MM.1S (cell line): ENCODE measurements around the gene MX1.
"Not testable (repeated sequence)": the region's sequence is repeated elsewhere in the genome, so short reads cannot be mapped to it uniquely, and the experiment has no call there.

ENCODE experiments used
- DNase-seq: peaks from one replicate; pipeline ENCODE4 v3.0.0-alpha.2; 2015
- H2AFZ ChIP-seq: fragments of 300-600 bp; sonication (generic); 2 replicates; pipeline ENCODE4 v1.6.0; 2016; ENCODE audit warnings: antibody characterized with exemption, low read length
- H3F3A ChIP-seq: fragments of 300-600 bp; sonication (generic); 2 replicates; pipeline ENCODE4 v1.6.1; 2016; ENCODE audit warnings: mild to moderate bottlenecking, antibody characterized with exemption, low read length, moderate library complexity, mixed read lengths; ENCODE audit not compliant: insufficient read depth
- H3K27ac ChIP-seq: fragments of 300-600 bp; sonication (generic); 2 replicates; pipeline ENCODE4 v1.5.1; 2016; ENCODE audit warnings: mild to moderate bottlenecking, low read length
- H3K27me3 ChIP-seq: fragments of 300-600 bp; sonication (generic); replicated peaks from 2 replicates; pipeline ENCODE4 v1.6.0; 2016; ENCODE audit warnings: low read length; ENCODE audit not compliant: insufficient read depth
- H3K36me3 ChIP-seq: fragments of 300-600 bp; sonication (generic); replicated peaks from 2 replicates; pipeline ENCODE4 v1.6.1; 2016; ENCODE audit warnings: mild to moderate bottlenecking, low read length, mixed read lengths; ENCODE audit not compliant: insufficient read depth
- H3K4me1 ChIP-seq: fragments of 300-600 bp; sonication (generic); 2 replicates; pipeline ENCODE4 v1.6.1; 2016; ENCODE audit warnings: low read length, mixed read lengths
- H3K4me2 ChIP-seq: fragments of 300-600 bp; sonication (generic); 2 replicates; pipeline ENCODE4 v1.6.0; 2016; ENCODE audit warnings: low read depth, low read length
- H3K4me3 ChIP-seq: fragments of 300-600 bp; sonication (generic); 2 replicates; pipeline ENCODE4 v1.5.1; 2016; ENCODE audit warnings: low read length, mixed read lengths
- H3K79me2 ChIP-seq: fragments of 300-600 bp; sonication (generic); 2 replicates; pipeline ENCODE4 v1.6.1; 2016; ENCODE audit warnings: mixed run types, low read length, mixed read lengths
- H3K9ac ChIP-seq: fragments of 300-600 bp; sonication (generic); 2 replicates; pipeline ENCODE4 v1.6.1; 2016; ENCODE audit warnings: low read length, mixed read lengths
- H3K9me2 ChIP-seq: fragments of 300-600 bp; sonication (generic); replicated peaks from 2 replicates; pipeline ENCODE4 v1.6.1; 2016; ENCODE audit warnings: mild to moderate bottlenecking, low read length, mixed read lengths; ENCODE audit not compliant: insufficient read depth
- H3K9me3 ChIP-seq: fragments of 300-600 bp; sonication (generic); replicated peaks from 2 replicates; pipeline ENCODE4 v1.6.1; 2016; ENCODE audit warnings: mild to moderate bottlenecking, low read length, mixed read lengths; ENCODE audit not compliant: insufficient read depth
- H4K20me1 ChIP-seq: fragments of 300-600 bp; sonication (generic); 2 replicates; pipeline ENCODE4 v1.6.1; 2016; ENCODE audit warnings: mild to moderate bottlenecking, low read length, moderate library complexity, mixed read lengths; ENCODE audit not compliant: insufficient read depth
- EZH2 ChIP-seq: fragments of 300-600 bp; sonication (generic); optimal IDR thresholded peaks from 2 replicates; pipeline ENCODE3; 2017; ENCODE audit warnings: low read depth, mild to moderate bottlenecking, antibody characterized with exemption, low read length, mixed read lengths
- EZH2phosphoT487 ChIP-seq: fragments of 300-600 bp; sonication (generic); IDR thresholded peaks from 2 replicates; pipeline ENCODE4 v1.6.1; 2018; ENCODE audit warnings: antibody characterized with exemption, low read length
- TF ChIP-seq, protein P1 (sequence below): fragments of 300-600 bp; sonication (generic); IDR thresholded peaks from 2 replicates; pipeline ENCODE4 v1.5.1; 2016; ENCODE audit warnings: antibody characterized with exemption, low read length, mixed read lengths

Gene MX1

DNA sequence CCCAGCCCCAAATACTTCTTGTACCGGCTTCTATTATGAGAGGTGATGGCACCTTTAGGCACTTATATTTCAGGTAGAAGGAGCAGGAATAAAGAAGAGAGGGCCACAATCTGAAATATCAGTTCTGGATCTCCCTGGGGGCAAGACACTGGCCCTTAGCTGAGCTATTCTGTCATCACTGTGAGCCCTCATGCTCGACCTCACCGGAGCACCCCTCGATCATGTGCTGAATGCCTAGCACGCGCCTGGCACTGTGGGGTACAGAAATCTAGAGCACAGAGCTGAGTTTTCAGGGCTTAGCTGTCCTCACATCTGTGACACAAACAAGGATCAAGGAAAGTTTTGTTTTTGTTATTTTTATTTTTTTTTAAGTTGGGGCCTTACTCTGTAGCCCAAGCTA is 7.6 kb upstream of the MX1 start:
- Histone ChIP-seq H3K9me3 (no peaks in the 10 kb centered on the region), H3K4me1 (peaks cover 9% of the 10 kb centered on the region), H4K20me1 (no peaks in the 10 kb centered on the region), H3K4me3 (no peak overlapping the region), H3K9me2 (no peaks in the 10 kb centered on the region), H3K36me3 (no peaks in the 10 kb centered on the region), H3K27ac (no peak overlapping the region), H2AFZ (no peak overlapping the region), H3K9ac (no peak overlapping the region), H3K27me3 (no peaks in the 10 kb centered on the region), H3K4me2 (no peak overlapping the region), H3K79me2 (no peaks in the 10 kb centered on the region), H3F3A (peaks cover 9% of the 10 kb centered on the region; the same call in 1 of the 2 replicates)
- TF ChIP-seq EZH2phosphoT487 = no peak
- TF ChIP-seq, protein P1, sequence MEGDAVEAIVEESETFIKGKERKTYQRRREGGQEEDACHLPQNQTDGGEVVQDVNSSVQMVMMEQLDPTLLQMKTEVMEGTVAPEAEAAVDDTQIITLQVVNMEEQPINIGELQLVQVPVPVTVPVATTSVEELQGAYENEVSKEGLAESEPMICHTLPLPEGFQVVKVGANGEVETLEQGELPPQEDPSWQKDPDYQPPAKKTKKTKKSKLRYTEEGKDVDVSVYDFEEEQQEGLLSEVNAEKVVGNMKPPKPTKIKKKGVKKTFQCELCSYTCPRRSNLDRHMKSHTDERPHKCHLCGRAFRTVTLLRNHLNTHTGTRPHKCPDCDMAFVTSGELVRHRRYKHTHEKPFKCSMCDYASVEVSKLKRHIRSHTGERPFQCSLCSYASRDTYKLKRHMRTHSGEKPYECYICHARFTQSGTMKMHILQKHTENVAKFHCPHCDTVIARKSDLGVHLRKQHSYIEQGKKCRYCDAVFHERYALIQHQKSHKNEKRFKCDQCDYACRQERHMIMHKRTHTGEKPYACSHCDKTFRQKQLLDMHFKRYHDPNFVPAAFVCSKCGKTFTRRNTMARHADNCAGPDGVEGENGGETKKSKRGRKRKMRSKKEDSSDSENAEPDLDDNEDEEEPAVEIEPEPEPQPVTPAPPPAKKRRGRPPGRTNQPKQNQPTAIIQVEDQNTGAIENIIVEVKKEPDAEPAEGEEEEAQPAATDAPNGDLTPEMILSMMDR = no peak
- no peak for TF ChIP-seq EZH2
- DNase-seq = no peak

DNA sequence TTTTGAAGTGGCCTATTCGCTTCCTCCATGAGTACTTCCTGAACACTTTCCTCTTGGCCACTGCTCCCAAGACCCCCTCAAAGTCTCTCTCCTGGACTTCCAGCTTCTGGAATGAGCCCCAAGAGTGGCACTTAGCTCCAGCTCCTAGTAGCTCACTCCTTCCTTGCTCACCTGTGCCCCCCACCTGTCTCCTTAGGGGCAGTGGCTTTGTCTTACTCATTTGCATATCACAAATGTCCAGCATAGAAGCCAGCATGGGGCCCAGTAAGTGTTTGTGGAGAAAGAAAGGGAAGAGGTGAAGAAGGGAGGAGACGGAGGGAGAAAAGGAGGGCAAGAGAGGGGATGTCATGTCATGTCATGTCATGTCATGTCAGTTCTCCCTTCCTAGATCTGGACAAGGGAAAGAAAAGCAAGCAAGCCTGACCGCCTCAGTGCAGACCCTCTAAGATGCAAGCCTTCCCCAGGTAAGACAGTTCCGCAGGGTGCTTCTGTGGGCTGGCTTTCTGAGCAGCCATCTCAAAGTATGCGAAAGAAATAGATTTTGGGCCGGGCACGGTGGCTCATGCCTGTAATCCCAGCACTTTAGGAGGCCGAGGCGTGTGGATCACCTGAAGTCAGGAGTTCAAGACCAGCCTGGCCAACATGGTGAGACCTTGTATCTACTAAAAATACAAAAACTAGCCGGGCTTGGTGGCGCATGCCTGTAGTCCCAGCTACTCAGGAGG is 6.9 kb upstream of the MX1 start:
- Histone ChIP-seq H3K27ac (no peak overlapping the region), H3K4me2 (no peak overlapping the region)
- DNase-seq = no peak

DNA sequence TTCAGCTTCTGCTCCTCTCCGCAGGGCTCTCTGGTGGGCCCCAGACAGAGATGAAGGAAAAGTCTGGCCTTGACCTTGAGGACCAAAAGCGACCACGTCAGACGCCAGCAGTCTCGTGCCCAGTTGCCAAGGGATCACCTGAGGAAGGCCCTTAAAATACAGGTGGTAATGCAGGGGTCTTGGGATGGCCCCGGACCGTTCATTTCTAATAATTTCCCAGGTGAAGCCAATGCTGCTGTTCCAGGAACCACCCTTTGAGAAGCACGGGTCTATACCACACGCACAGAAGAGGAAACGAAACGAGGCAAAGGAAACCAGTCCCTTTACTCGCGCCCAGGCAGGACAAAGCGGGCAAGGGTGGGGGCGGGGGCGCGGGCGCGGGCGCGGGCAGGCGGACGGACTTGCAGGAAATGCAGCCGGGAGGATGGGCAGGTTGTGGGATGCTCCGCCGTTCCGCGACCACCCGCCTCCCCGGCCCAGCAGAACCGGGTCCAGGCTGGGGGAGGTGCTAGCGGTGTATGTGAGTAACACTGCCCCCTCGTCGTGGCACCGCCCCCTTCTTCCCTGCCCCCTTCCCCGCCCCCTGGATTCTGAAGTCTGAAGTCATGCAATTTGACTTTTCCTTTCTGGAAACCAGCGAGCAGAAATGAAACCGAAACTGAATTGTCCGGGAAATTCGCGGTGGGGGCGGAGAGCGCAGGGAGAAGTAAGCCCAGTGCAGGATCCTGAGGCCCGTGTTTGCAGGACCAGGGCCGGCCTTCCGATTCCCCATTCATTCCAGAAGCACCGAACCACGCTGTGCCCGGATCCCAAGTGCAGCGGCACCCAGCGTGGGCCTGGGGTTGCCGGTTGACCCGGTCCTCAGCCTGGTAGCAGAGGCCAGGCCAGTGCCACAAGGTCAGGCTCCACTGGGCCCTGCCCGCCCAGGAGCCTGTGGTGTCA is 5.8 kb upstream of the MX1 start:
- peak overlapping the region; percentile 65 for H3K4me3 ChIP-seq
- H3K36me3 ChIP-seq = no peaks in the 10 kb centered on the region
- peak; percentile 86 for DNase-seq
- H3K9ac ChIP-seq = peak overlapping the region; percentile 43; the same call in 1 of the 2 replicates
- no peaks in the 10 kb centered on the region for H3K9me3 ChIP-seq
- H3K79me2 ChIP-seq = no peaks in the 10 kb centered on the region
- peaks cover 9% of the 10 kb centered on the region; the same call in 1 of the 2 replicates for H3F3A ChIP-seq
- H3K27ac ChIP-seq = peak overlapping the region; percentile 22; the same call in 1 of the 2 replicates
- peaks cover 9% of the 10 kb centered on the region for H3K4me1 ChIP-seq
- no peaks in the 10 kb centered on the region for H3K27me3 ChIP-seq
- H3K4me2 ChIP-seq = peak overlapping the region; percentile 100
- TF ChIP-seq EZH2phosphoT487 = no peak
- no peak for TF ChIP-seq EZH2
- TF ChIP-seq, protein P1 = no peak
- H3K9me2 ChIP-seq = no peaks in the 10 kb centered on the region
- H4K20me1 ChIP-seq = no peaks in the 10 kb centered on the region
- H2AFZ ChIP-seq = peak overlapping the region; percentile 35

More for the DNA sequence above, 6.9 kb upstream of the MX1 start:
- TF ChIP-seq, protein P1 = no peak
- TF ChIP-seq EZH2phosphoT487 (no peak), EZH2 (no peak)
- no peak overlapping the region for H3K9ac ChIP-seq
- H4K20me1 ChIP-seq = no peaks in the 10 kb centered on the region
- no peak overlapping the region for H3K4me3 ChIP-seq
- no peaks in the 10 kb centered on the region for H3K36me3 ChIP-seq
- no peaks in the 10 kb centered on the region for H3K27me3 ChIP-seq
- H2AFZ ChIP-seq = no peak overlapping the region
- no peaks in the 10 kb centered on the region for H3K9me2 ChIP-seq
- H3K79me2 ChIP-seq = no peaks in the 10 kb centered on the region
- H3F3A ChIP-seq = peaks cover 9% of the 10 kb centered on the region; the same call in 1 of the 2 replicates
- peaks cover 9% of the 10 kb centered on the region for H3K4me1 ChIP-seq
- no peaks in the 10 kb centered on the region for H3K9me3 ChIP-seq

DNA sequence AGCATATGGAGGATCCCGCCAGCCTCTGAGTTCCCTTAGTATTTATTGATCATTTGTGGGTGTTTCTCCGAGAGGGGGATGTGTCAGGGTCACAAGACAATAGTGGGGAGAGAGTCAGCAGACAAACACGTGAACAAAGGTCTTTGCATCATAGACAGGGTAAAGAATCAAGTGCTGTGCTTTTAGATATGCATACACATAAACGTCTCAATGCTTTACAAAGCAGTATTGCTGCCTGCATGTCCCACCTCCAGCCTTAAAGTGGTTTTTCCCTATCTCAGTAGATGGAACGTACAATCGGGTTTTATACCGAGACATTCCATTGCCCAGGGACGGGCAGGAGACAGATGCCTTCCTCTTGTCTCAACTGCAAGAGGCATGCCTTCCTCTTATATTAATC is 5.0 kb upstream of the MX1 start:
- Histone ChIP-seq H3F3A (peaks cover 12% of the 10 kb centered on the region; the same call in 1 of the 2 replicates), H3K4me1 (peaks cover 13% of the 10 kb centered on the region)
- not testable (repeated sequence) for H3K27me3 ChIP-seq, H3K9me2 ChIP-seq, H3K27ac ChIP-seq, H3K79me2 ChIP-seq, H3K36me3 ChIP-seq, H3K9ac ChIP-seq, H3K4me3 ChIP-seq, DNase-seq, H4K20me1 ChIP-seq, H3K4me2 ChIP-seq, H3K9me3 ChIP-seq, H2AFZ ChIP-seq
